T-helper 2 cell treated with Interferon-gamma antibody and Interleukin-4, amounts not matched to agents 5 μg/mL and 100 μg/mL, for 36 hours (primary cell): ENCODE data around the gene TJP1.
"Not testable (repeated sequence)": the region's sequence is repeated elsewhere in the genome, so short reads cannot be mapped to it uniquely, and the experiment has no call there.

ENCODE experiments used
- DNase-seq: peaks from one replicate; pipeline ENCODE4 v3.0.0; 2021; ENCODE audit warnings: low spot score
- H3K27ac Mint-ChIP-seq: one replicate; pipeline ENCODE4 v1.8.0; 2021; ENCODE audit warnings: mild to moderate bottlenecking, mixed read lengths
- H3K27me3 Mint-ChIP-seq: one replicate; pipeline ENCODE4 v1.8.0; 2021; ENCODE audit warnings: low read depth, mixed read lengths
- H3K36me3 Mint-ChIP-seq: one replicate; pipeline ENCODE4 v1.8.0; 2021; ENCODE audit warnings: low read depth, mixed read lengths
- H3K4me1 Mint-ChIP-seq: one replicate; pipeline ENCODE4 v1.8.0; 2021; ENCODE audit warnings: low read depth, mixed read lengths
- H3K4me3 Mint-ChIP-seq: one replicate; pipeline ENCODE4 v1.8.0; 2022; ENCODE audit warnings: mild to moderate bottlenecking, moderate library complexity, mixed read lengths
- H3K9me3 Mint-ChIP-seq: one replicate; pipeline ENCODE4 v1.8.0; 2021; ENCODE audit warnings: mixed read lengths

The TJP1 gene

GRCh38 chr15:29668120-29668602 lies 154.1 kb downstream of the TJP1 start:
- H3K9me3 Mint-ChIP-seq: no peaks in the 10 kb centered on the region
- H3K36me3 Mint-ChIP-seq: no peaks in the 10 kb centered on the region
- H3K27me3 Mint-ChIP-seq: peaks cover under 1% of the 10 kb centered on the region
- peak; percentile 6 for DNase-seq
- H3K4me1 Mint-ChIP-seq: no peaks in the 10 kb centered on the region
- no peak overlapping the region for H3K4me3 Mint-ChIP-seq
- H3K27ac Mint-ChIP-seq: no peak overlapping the region

GRCh38 chr15:29666241-29666640 lies 156.0 kb downstream of the TJP1 start:
- H3K27ac Mint-ChIP-seq: no peak overlapping the region
- no peaks in the 10 kb centered on the region for H3K36me3 Mint-ChIP-seq
- H3K4me3 Mint-ChIP-seq: no peak overlapping the region
- H3K4me1 Mint-ChIP-seq: no peaks in the 10 kb centered on the region
- no peak for DNase-seq
- no peaks in the 10 kb centered on the region for H3K27me3 Mint-ChIP-seq
- H3K9me3 Mint-ChIP-seq: no peaks in the 10 kb centered on the region

GRCh38 chr15:29665444-29666003 lies 156.7 kb downstream of the TJP1 start:
- Mint-ChIP-seq H3K4me3 (no peak overlapping the region), H3K27ac (no peak overlapping the region), H3K4me1 (no peaks in the 10 kb centered on the region), H3K27me3 (no peaks in the 10 kb centered on the region), H3K9me3 (no peaks in the 10 kb centered on the region), H3K36me3 (no peaks in the 10 kb centered on the region)
- DNase-seq: no peak

GRCh38 chr15:29664406-29664805 lies 157.9 kb downstream of the TJP1 start:
- H3K36me3 Mint-ChIP-seq: no peaks in the 10 kb centered on the region
- H3K27ac Mint-ChIP-seq: no peak overlapping the region
- no peaks in the 10 kb centered on the region for H3K4me1 Mint-ChIP-seq
- DNase-seq: no peak
- H3K4me3 Mint-ChIP-seq: no peak overlapping the region
- no peaks in the 10 kb centered on the region for H3K27me3 Mint-ChIP-seq
- H3K9me3 Mint-ChIP-seq: no peaks in the 10 kb centered on the region

- DNase-seq, H3K4me3 Mint-ChIP-seq, H3K27me3 Mint-ChIP-seq, H3K4me1 Mint-ChIP-seq, H3K27ac Mint-ChIP-seq, H3K36me3 Mint-ChIP-seq, H3K9me3 Mint-ChIP-seq: not testable (repeated sequence)
Observed at GRCh38 chr15:29657476-29657817, 164.8 kb downstream of the TJP1 start.

GRCh38 chr15:29656636-29657475 lies 165.4 kb downstream of the TJP1 start:
- no peaks in the 10 kb centered on the region for H3K36me3 Mint-ChIP-seq
- H3K9me3 Mint-ChIP-seq: peaks cover 9% of the 10 kb centered on the region
- H3K4me1 Mint-ChIP-seq: no peaks in the 10 kb centered on the region
- no peak for DNase-seq
- no peak overlapping the region for H3K27ac Mint-ChIP-seq
- no peaks in the 10 kb centered on the region for H3K27me3 Mint-ChIP-seq
- no peak overlapping the region for H3K4me3 Mint-ChIP-seq

GRCh38 chr15:29652595-29652994 lies 169.7 kb downstream of the TJP1 start:
- Mint-ChIP-seq H3K4me1 (no peaks in the 10 kb centered on the region), H3K9me3 (peaks cover 14% of the 10 kb centered on the region), H3K36me3 (no peaks in the 10 kb centered on the region), H3K27ac (no peak overlapping the region), H3K27me3 (no peaks in the 10 kb centered on the region), H3K4me3 (no peak overlapping the region)
- no peak for DNase-seq

GRCh38 chr15:29651476-29652233 lies 170.6 kb downstream of the TJP1 start:
- H3K4me1 Mint-ChIP-seq: no peaks in the 10 kb centered on the region
- H3K27me3 Mint-ChIP-seq: no peaks in the 10 kb centered on the region
- peaks cover 22% of the 10 kb centered on the region for H3K9me3 Mint-ChIP-seq
- no peak for DNase-seq
- H3K27ac Mint-ChIP-seq: no peak overlapping the region
- no peaks in the 10 kb centered on the region for H3K36me3 Mint-ChIP-seq
- no peak overlapping the region for H3K4me3 Mint-ChIP-seq
